K562 (cell line): ENCODE data around the gene ICAM2. TPM values are rescaled to one million over a fixed set of nuclear protein-coding genes. Genes with fewer than 3 reads are reported as not detected.

ENCODE experiments used
- ATF7 ChIP-seq: fragments of 450-650 bp; IDR thresholded peaks from 2 replicates; pipeline ENCODE4 v1.7.1; 2014; ENCODE audit warnings: mild to moderate bottlenecking, moderate library complexity
- BMI1 ChIP-seq: fragments of 150-350 bp; IDR thresholded peaks from 2 replicates; pipeline ENCODE4 v1.6.1; 2014; ENCODE audit warnings: low read length
- ETS2 ChIP-seq: IDR thresholded peaks from 2 replicates; pipeline ENCODE4 v1.6.1; 2016; ENCODE audit warnings: borderline replicate concordance, missing genetic modification characterization, mild to moderate bottlenecking, moderate library complexity, missing compliant biosample characterization; ENCODE audit not compliant: poor library complexity, severe bottlenecking
- FOXM1 ChIP-seq, 2 experiments: fragments of 450-650 bp in 1 of 2; sonication (generic) in 1 of 2; formaldehyde crosslinking in 1 of 2; IDR thresholded peaks; 2 replicates each; pipeline versions ENCODE4 v1.6.1 to v1.9.0; 2017 to 2022; ENCODE audit warnings: low read depth in 2 of 2, mild to moderate bottlenecking in 2 of 2, missing genetic modification reagents in 1 of 2, moderate library complexity in 1 of 2
- GATA2 ChIP-seq: sonication (generic); formaldehyde crosslinking; IDR thresholded peaks from 2 replicates; pipeline ENCODE4 v1.4.0; 2020; ENCODE audit warnings: mild to moderate bottlenecking, missing genetic modification reagents
- HDAC2 ChIP-seq: fragments of 450-650 bp; IDR thresholded peaks from 2 replicates; pipeline ENCODE4 v1.6.1; 2016; ENCODE audit warnings: mild to moderate bottlenecking
- MYBL2 ChIP-seq, 2 experiments: fragments of 450-650 bp in 1 of 2; sonication (generic) in 1 of 2; formaldehyde crosslinking in 1 of 2; IDR thresholded peaks; 2 replicates each; pipeline versions ENCODE4 v1.6.1 to v1.8.1; 2017 to 2022; ENCODE audit warnings: borderline replicate concordance in 1 of 2, inconsistent platforms in 1 of 2, low read depth in 1 of 2, mild to moderate bottlenecking in 1 of 2, missing genetic modification reagents in 1 of 2, moderate library complexity in 1 of 2
- NEUROD1 ChIP-seq: fragments of 150-350 bp; IDR thresholded peaks from 2 replicates; pipeline ENCODE4 v1.6.1; 2014; ENCODE audit warnings: borderline replicate concordance, low read length, low read depth; ENCODE audit not compliant: partially characterized antibody
- NUFIP1 ChIP-seq: fragments of 450-650 bp; IDR thresholded peaks from 2 replicates; pipeline ENCODE4 v1.6.1; 2018; ENCODE audit not compliant: partially characterized antibody
- POLR2AphosphoS5 ChIP-seq: IDR thresholded peaks from 2 replicates; pipeline ENCODE4 v1.6.1; 2011; ENCODE audit warnings: mild to moderate bottlenecking, low read depth, low read length, moderate library complexity; ENCODE audit not compliant: control insufficient read depth, insufficient read depth
- RBM34 ChIP-seq: fragments of 200-400 bp; formaldehyde crosslinking; IDR thresholded peaks from 2 replicates; pipeline ENCODE4 v1.6.1; 2018; ENCODE audit warnings: low read length, borderline replicate concordance; ENCODE audit not compliant: insufficient read depth
- SETDB1 ChIP-seq: IDR thresholded peaks from one replicate; pipeline ENCODE4 v1.6.1; 2012; ENCODE audit warnings: low read length, control low read depth, inconsistent platforms
- polyA plus RNA-seq, 8 experiments: library from polyadenylated mRNA; depleted of rRNA in 4 of 8; stranded (reverse) in 5 of 8; unstranded in 3 of 8; fragments of >200 nt; fragmentation: Nextera tagmentation in 2 of 8; fragmentation: Illumina TruSeq in 1 of 8; extraction: Ambion mirVana in 2 of 8; extraction: Trizol in 1 of 8; gene quantifications; 2 replicates each; pipeline versions ENCODE4 v1.2.1 to v1.2.3, GENCODE V29; 2011 to 2014; ENCODE audit warnings: inconsistent platforms in 1 of 8, missing spikeins in 1 of 8
- total RNA-seq, 7 experiments: library from RNA; depleted of rRNA in 6 of 7; stranded (reverse); fragments of >200 nt in 6 of 7; fragmentation: Illumina TruSeq in 2 of 7; extraction: Trizol in 2 of 7; gene quantifications; 2 replicates each; pipeline versions ENCODE4 v1.2.1 to v1.2.3, GENCODE V29; 2011 to 2021; ENCODE audit warnings: low replicate concordance in 1 of 7
- TF ChIP-seq, protein P1 (sequence below): fragments of 450-650 bp; IDR thresholded peaks from 2 replicates; pipeline ENCODE4 v1.6.1; 2018; ENCODE audit not compliant: partially characterized antibody
- TF ChIP-seq, protein P2 (sequence below): sonication (generic); formaldehyde crosslinking; IDR thresholded peaks from 2 replicates; pipeline ENCODE4 v1.8.0; 2022; ENCODE audit warnings: missing genetic modification reagents, mild to moderate bottlenecking, borderline replicate concordance
- TF ChIP-seq, protein P3 (sequence below): fragments of 450-650 bp; IDR thresholded peaks from 2 replicates; pipeline ENCODE4 v1.7.0; 2016; ENCODE audit warnings: borderline replicate concordance
- TF ChIP-seq, protein P4 (sequence below): sonication (generic); formaldehyde crosslinking; IDR thresholded peaks from 2 replicates; pipeline ENCODE4 v1.4.0; 2020; ENCODE audit warnings: mild to moderate bottlenecking, missing genetic modification reagents

Gene ICAM2
- total and polyA plus RNA-seq, 9 of the 15 experiments (the other 6 are each of a cell fraction or from before 2014, with no cell fraction given): 37.9 to 89.4 (median 60.6) TPM

DNA sequence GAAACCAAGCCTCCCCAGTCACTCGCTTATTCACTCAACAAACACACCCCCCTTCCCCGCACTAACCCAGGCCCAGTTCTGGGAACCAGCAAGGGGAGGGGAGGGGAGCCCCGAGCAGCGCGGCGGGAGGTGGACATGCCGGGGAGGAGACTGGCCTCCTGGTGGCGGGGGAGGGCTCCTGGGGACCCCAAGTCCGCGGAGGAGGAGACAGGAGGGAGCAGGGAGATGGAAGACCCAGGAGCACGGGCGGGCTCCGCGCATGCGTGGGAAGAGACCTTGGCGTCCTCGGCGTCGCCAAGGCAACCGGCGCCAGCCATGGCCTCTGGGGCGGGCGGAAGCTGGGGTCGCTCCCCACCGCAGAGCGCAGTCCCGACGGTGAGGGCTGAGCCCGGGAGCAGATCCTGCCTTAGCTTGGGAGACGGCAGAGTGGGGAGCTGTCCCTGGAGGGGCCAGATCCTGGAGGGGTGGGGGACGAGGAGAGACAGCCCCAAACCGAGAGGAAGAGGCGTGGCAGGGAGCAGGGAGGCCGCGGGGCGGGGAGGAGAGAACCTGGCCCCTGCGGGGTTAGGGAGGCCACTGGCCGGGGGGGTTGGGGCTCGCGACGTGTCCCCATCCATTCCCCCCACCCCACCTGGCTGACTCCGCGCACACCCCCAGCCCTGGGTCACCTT, 22.2 kb downstream of the ICAM2 start, which contains the start of gene PRR29 (continued):
- TF ChIP-seq SETDB1: no peak
- TF ChIP-seq FOXM1 (IDR thresholded peaks at IDR 0.05; ENCODE audit: low read depth): no peak
- TF ChIP-seq FOXM1 (CRISPR knock-in tag; IDR thresholded peaks at IDR 0.05; ENCODE audit: low read depth): no peak
- no peak for TF ChIP-seq NEUROD1
- no peak for TF ChIP-seq POLR2AphosphoS5
- peak; percentile 70 for TF ChIP-seq HDAC2
- peak; percentile 32; the same call in 1 of the 2 replicates for TF ChIP-seq ATF7
- TF ChIP-seq, protein P1, sequence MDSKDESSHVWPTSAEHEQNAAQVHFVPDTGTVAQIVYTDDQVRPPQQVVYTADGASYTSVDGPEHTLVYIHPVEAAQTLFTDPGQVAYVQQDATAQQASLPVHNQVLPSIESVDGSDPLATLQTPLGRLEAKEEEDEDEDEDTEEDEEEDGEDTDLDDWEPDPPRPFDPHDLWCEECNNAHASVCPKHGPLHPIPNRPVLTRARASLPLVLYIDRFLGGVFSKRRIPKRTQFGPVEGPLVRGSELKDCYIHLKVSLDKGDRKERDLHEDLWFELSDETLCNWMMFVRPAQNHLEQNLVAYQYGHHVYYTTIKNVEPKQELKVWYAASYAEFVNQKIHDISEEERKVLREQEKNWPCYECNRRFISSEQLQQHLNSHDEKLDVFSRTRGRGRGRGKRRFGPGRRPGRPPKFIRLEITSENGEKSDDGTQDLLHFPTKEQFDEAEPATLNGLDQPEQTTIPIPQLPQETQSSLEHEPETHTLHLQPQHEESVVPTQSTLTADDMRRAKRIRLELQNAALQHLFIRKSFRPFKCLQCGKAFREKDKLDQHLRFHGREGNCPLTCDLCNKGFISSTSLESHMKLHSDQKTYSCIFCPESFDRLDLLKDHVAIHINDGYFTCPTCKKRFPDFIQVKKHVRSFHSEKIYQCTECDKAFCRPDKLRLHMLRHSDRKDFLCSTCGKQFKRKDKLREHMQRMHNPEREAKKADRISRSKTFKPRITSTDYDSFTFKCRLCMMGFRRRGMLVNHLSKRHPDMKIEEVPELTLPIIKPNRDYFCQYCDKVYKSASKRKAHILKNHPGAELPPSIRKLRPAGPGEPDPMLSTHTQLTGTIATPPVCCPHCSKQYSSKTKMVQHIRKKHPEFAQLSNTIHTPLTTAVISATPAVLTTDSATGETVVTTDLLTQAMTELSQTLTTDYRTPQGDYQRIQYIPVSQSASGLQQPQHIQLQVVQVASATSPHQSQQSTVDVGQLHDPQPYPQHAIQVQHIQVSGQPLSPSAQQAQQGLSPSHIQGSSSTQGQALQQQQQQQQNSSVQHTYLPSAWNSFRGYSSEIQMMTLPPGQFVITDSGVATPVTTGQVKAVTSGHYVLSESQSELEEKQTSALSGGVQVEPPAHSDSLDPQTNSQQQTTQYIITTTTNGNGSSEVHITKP: no peak
- no peak for TF ChIP-seq GATA2 (CRISPR knock-in tag)
- TF ChIP-seq, protein P2, sequence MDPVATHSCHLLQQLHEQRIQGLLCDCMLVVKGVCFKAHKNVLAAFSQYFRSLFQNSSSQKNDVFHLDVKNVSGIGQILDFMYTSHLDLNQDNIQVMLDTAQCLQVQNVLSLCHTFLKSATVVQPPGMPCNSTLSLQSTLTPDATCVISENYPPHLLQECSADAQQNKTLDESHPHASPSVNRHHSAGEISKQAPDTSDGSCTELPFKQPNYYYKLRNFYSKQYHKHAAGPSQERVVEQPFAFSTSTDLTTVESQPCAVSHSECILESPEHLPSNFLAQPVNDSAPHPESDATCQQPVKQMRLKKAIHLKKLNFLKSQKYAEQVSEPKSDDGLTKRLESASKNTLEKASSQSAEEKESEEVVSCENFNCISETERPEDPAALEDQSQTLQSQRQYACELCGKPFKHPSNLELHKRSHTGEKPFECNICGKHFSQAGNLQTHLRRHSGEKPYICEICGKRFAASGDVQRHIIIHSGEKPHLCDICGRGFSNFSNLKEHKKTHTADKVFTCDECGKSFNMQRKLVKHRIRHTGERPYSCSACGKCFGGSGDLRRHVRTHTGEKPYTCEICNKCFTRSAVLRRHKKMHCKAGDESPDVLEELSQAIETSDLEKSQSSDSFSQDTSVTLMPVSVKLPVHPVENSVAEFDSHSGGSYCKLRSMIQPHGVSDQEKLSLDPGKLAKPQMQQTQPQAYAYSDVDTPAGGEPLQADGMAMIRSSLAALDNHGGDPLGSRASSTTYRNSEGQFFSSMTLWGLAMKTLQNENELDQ (CRISPR knock-in tag): no peak
- no peak for TF ChIP-seq RBM34
- TF ChIP-seq MYBL2 (IDR thresholded peaks at IDR 0.05; ENCODE audit: low read depth): no peak
- no peak for TF ChIP-seq MYBL2 (CRISPR knock-in tag; IDR thresholded peaks at IDR 0.05; ENCODE audit: borderline replicate concordance)
- TF ChIP-seq BMI1: peak; percentile 83
- TF ChIP-seq, protein P3, sequence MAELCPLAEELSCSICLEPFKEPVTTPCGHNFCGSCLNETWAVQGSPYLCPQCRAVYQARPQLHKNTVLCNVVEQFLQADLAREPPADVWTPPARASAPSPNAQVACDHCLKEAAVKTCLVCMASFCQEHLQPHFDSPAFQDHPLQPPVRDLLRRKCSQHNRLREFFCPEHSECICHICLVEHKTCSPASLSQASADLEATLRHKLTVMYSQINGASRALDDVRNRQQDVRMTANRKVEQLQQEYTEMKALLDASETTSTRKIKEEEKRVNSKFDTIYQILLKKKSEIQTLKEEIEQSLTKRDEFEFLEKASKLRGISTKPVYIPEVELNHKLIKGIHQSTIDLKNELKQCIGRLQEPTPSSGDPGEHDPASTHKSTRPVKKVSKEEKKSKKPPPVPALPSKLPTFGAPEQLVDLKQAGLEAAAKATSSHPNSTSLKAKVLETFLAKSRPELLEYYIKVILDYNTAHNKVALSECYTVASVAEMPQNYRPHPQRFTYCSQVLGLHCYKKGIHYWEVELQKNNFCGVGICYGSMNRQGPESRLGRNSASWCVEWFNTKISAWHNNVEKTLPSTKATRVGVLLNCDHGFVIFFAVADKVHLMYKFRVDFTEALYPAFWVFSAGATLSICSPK: no peak
- TF ChIP-seq NUFIP1: no peak
- TF ChIP-seq, protein P4, sequence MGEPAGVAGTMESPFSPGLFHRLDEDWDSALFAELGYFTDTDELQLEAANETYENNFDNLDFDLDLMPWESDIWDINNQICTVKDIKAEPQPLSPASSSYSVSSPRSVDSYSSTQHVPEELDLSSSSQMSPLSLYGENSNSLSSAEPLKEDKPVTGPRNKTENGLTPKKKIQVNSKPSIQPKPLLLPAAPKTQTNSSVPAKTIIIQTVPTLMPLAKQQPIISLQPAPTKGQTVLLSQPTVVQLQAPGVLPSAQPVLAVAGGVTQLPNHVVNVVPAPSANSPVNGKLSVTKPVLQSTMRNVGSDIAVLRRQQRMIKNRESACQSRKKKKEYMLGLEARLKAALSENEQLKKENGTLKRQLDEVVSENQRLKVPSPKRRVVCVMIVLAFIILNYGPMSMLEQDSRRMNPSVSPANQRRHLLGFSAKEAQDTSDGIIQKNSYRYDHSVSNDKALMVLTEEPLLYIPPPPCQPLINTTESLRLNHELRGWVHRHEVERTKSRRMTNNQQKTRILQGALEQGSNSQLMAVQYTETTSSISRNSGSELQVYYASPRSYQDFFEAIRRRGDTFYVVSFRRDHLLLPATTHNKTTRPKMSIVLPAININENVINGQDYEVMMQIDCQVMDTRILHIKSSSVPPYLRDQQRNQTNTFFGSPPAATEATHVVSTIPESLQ (CRISPR knock-in tag): no peak
- no peak for TF ChIP-seq ETS2 (tag)
